ENCODE data around the gene KANK4.

DNA sequence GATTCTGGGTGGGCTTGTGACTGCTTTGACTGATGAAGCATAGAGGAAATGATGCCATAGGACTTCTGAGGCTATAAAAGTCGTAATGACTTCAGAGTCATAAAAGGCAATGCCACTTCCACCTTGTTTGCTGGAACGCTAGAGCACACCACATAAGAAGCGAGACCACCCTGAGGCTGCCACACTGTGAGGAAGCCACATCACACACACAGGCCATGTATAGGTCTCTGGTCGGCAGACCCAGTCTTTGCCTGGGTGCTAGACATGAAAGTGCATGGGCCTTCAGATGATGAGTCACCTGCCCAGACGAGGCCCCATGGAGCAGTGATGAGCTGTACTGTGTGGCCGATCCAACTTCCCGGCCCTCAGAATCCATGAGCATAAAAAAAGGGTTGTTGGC is 14.2 kb upstream of the KANK4 start:
- no peak for TF ChIP-seq EZH2 (IDR thresholded peaks at IDR 0.05; ENCODE audit: low read depth)
- TF ChIP-seq, protein P1, sequence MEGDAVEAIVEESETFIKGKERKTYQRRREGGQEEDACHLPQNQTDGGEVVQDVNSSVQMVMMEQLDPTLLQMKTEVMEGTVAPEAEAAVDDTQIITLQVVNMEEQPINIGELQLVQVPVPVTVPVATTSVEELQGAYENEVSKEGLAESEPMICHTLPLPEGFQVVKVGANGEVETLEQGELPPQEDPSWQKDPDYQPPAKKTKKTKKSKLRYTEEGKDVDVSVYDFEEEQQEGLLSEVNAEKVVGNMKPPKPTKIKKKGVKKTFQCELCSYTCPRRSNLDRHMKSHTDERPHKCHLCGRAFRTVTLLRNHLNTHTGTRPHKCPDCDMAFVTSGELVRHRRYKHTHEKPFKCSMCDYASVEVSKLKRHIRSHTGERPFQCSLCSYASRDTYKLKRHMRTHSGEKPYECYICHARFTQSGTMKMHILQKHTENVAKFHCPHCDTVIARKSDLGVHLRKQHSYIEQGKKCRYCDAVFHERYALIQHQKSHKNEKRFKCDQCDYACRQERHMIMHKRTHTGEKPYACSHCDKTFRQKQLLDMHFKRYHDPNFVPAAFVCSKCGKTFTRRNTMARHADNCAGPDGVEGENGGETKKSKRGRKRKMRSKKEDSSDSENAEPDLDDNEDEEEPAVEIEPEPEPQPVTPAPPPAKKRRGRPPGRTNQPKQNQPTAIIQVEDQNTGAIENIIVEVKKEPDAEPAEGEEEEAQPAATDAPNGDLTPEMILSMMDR (conservative IDR thresholded peaks at IDR 0.05): no peak
